ENCODE data around the gene RPL4. TPM values are rescaled to one million over a fixed set of nuclear protein-coding genes. Genes with fewer than 3 reads are reported as not detected.
"Not testable (repeated sequence)": the region's sequence is repeated elsewhere in the genome, so short reads cannot be mapped to it uniquely, and the experiment has no call there.

The RPL4 gene
- total and polyA plus RNA-seq, 3 experiments from 2014 or later: 1,182 to 4,492 (median 4,419) TPM

DNA sequence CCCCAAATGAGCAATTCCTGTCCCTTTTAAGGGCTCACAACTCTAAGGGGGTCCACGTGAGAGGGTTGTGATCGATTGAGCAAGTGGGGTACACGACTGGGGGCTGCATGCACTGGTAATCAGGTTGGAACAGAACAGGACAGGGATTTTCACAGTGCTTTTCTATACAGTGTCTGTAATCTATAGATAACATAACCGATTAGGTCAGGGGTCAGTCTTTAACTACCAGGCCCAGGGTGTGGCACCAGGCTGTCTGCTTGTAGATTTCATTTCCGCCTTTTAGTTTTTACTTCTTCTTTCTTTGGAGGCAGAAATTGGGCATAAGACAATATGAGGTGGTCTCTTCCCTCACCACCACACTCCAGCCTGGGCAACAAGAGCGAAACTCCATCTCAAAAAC lies 39.4 kb downstream of the RPL4 start:
- H3K36me3 Mint-ChIP-seq: peaks cover 0 to 31% (median 7%) of the 10 kb centered on the region in 3 donors
- CTCF ChIA-PET, POLR2A ChIA-PET: not testable (repeated sequence)

DNA sequence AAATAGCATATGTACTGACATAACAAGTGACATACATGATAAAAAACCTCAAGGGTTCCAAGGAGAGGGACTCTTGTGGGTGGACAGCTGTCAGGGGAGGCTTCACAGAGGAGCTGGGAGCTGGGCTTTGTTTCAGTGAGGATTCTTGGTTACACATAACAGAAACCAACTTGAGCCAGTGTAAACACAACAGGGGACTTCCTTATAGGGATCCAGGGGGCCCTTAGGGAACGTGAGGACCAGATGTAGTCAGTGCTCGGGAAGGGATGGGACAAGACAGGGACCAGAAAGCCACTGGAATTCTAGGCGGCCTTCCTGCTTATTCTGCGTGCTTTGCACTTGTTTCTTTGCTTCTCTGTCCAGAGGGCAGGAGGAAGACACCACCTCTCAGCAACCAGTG lies 42.0 kb downstream of the RPL4 start:
- peaks cover 0 to 40% (median 4%) of the 10 kb centered on the region in 3 donors for H3K36me3 Mint-ChIP-seq
- H3K9me3 Mint-ChIP-seq: no peaks in the 10 kb centered on the region
- no peaks in the 10 kb centered on the region for H3K9me3 ChIP-seq (ENCODE audit: low read length)
- H3K4me1 ChIP-seq (ENCODE audit: insufficient read depth, low read length): peaks cover 7% of the 10 kb centered on the region
- H3K27me3 Mint-ChIP-seq: no peaks in the 10 kb centered on the region
- CTCF ChIA-PET: no interaction called here
- POLR2A ChIA-PET: no interaction called here
- no peaks in the 10 kb centered on the region for H3K36me3 ChIP-seq (ENCODE audit: insufficient read depth, low read length)
- H3K27me3 ChIP-seq (ENCODE audit: insufficient read depth, low read length, poor library complexity, severe bottlenecking): no peaks in the 10 kb centered on the region
- no peak overlapping the region for H3K27ac Mint-ChIP-seq
- H3K4me3 ChIP-seq (ENCODE audit: low read length): no peak overlapping the region
- no peak overlapping the region for H3K4me3 Mint-ChIP-seq
- no peak overlapping the region for H3K27ac ChIP-seq (ENCODE audit: low read depth, low read length)
- no peak for DNase-seq
- H3K4me1 Mint-ChIP-seq: peaks cover 10 to 14% (median 11%) of the 10 kb centered on the region in 3 donors

More for the DNA sequence above, 39.4 kb downstream of the RPL4 start:
- not testable (repeated sequence) for H3K27me3 Mint-ChIP-seq; H3K4me3 Mint-ChIP-seq; H3K36me3 ChIP-seq (ENCODE audit: insufficient read depth, low read length); H3K27ac ChIP-seq (ENCODE audit: low read depth, low read length); DNase-seq; H3K4me3 ChIP-seq (ENCODE audit: low read length); H3K4me1 ChIP-seq (ENCODE audit: insufficient read depth, low read length); H3K27me3 ChIP-seq (ENCODE audit: insufficient read depth, low read length, poor library complexity, severe bottlenecking); H3K9me3 Mint-ChIP-seq; H3K9me3 ChIP-seq (ENCODE audit: low read length)
- peak overlapping the region in 4 of 8 donors; percentile 15 to 88 (median 45) for H3K27ac Mint-ChIP-seq
- H3K4me1 Mint-ChIP-seq: peaks cover 6 to 17% (median 10%) of the 10 kb centered on the region in 3 donors

DNA sequence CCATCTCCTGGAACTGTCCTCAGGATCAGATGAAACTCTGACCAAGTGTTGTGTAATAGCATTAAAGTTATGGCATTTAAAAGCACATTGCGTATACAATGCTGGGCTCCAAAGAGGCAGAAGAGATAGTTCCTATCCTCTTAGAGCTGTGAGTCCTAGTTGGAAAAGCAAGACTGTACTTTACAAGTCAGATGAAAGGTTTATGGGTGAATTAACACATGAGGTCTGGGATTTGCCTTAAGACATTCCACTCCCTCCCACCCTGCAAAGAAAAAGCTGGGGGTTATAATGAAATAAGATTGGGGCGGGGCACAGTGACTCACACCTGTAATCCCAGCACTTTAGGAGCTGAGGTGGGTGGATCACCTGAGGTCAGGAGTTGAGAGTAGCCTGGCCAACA lies 42.7 kb downstream of the RPL4 start:
- POLR2A ChIA-PET: no interaction called here
- peaks cover 0 to 37% (median 4%) of the 10 kb centered on the region in 3 donors for H3K36me3 Mint-ChIP-seq
- H3K36me3 ChIP-seq (ENCODE audit: insufficient read depth, low read length): no peaks in the 10 kb centered on the region

DNA sequence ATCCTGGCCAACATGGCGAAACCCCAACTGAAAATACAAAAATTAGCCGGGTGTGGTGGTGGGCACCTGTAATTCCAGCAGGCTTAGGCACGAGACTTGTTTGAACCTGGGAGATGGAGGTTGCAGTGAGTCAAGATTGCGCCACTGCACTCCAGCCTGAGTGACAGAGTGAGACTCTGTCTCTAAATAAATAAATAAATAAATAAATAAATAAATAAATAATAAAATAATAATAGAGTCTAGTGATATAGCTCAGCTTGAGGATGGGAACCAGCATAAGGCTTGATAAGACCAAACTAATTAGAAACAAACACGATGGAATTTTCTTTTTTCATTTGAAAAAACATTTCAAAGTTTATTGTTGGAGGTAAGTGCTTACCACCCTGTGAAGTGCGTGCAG lies 43.4 kb downstream of the RPL4 start:
- H3K36me3 ChIP-seq (ENCODE audit: insufficient read depth, low read length); H3K27ac Mint-ChIP-seq; POLR2A ChIA-PET; H3K4me3 ChIP-seq (ENCODE audit: low read length); DNase-seq; H3K27me3 ChIP-seq (ENCODE audit: insufficient read depth, low read length, poor library complexity, severe bottlenecking); H3K4me3 Mint-ChIP-seq; H3K27ac ChIP-seq (ENCODE audit: low read depth, low read length); H3K4me1 ChIP-seq (ENCODE audit: insufficient read depth, low read length); H3K9me3 ChIP-seq (ENCODE audit: low read length); H3K27me3 Mint-ChIP-seq; H3K9me3 Mint-ChIP-seq: not testable (repeated sequence)
- Mint-ChIP-seq H3K4me1 (peaks cover 10 to 14% (median 11%) of the 10 kb centered on the region in 3 donors), H3K36me3 (peaks cover 0 to 39% (median 4%) of the 10 kb centered on the region in 3 donors)
- CTCF ChIA-PET: interaction anchor here (1.0 kb wide), 1 partner anchor 37 kb away, joined by 3 read pairs; no protein-coding TSS in a partner anchor

More for the DNA sequence above, 42.7 kb downstream of the RPL4 start:
- H3K4me1 ChIP-seq (ENCODE audit: insufficient read depth, low read length): peaks cover 7% of the 10 kb centered on the region
- H3K27me3 Mint-ChIP-seq: no peaks in the 10 kb centered on the region
- H3K27ac Mint-ChIP-seq: peak overlapping the region in 2 of 8 donors; percentile 17 to 82
- no peak for DNase-seq
- H3K27ac ChIP-seq (ENCODE audit: low read depth, low read length): no peak overlapping the region
- H3K9me3 ChIP-seq (ENCODE audit: low read length): no peaks in the 10 kb centered on the region
- peaks cover 10 to 14% (median 11%) of the 10 kb centered on the region in 3 donors for H3K4me1 Mint-ChIP-seq
- no peak overlapping the region for H3K4me3 Mint-ChIP-seq
- H3K9me3 Mint-ChIP-seq: no peaks in the 10 kb centered on the region
- H3K4me3 ChIP-seq (ENCODE audit: low read length): no peak overlapping the region
- H3K27me3 ChIP-seq (ENCODE audit: insufficient read depth, low read length, poor library complexity, severe bottlenecking): no peaks in the 10 kb centered on the region
- CTCF ChIA-PET: no interaction called here

DNA sequence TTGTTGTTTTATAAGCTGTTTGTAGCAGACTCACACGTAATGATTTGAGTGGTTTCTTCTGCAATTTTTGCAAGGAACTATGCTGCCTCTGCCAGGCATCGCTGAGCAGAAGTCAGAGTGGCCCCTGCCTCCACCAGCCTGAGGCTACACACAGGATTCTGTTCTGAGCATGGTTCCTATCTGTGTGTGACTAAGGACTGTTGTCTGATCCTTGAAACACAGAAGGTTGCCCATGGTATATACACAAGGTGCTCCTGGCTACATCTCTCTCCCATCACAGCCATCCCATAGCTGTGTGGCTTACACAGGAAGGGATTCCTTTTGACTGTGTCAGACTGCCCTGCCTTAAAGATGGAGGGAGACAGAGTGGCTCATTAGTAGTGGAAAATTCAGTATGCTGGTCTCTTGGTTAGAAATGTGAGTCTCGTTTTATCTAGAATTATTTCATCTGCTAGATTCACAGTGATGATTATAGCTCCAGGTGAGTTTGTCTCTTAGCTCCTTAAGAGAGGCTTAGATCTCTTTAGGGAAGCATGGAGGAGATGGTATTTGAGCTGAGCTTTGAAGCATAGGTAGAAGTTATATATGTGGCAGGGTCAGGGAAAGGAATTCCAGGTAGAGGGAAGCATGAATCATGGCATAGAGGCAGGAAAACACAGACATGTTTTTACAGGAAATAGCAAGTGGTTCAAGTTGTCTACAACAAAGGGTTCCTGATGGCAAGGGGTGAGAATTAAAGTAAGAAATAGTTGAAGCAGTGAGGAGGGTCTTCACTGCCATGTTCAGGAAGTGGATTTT lies 44.6 kb downstream of the RPL4 start:
- no peaks in the 10 kb centered on the region for H3K9me3 Mint-ChIP-seq
- Histone ChIP-seq H3K4me1 (ENCODE audit: insufficient read depth, low read length) (peaks cover 7% of the 10 kb centered on the region), H3K27me3 (ENCODE audit: insufficient read depth, low read length, poor library complexity, severe bottlenecking) (no peaks in the 10 kb centered on the region), H3K27ac (ENCODE audit: low read depth, low read length) (no peak overlapping the region), H3K36me3 (ENCODE audit: insufficient read depth, low read length) (no peaks in the 10 kb centered on the region), H3K4me3 (ENCODE audit: low read length) (no peak overlapping the region), H3K9me3 (ENCODE audit: low read length) (no peaks in the 10 kb centered on the region)
- no peak overlapping the region for H3K4me3 Mint-ChIP-seq
- peaks cover 10 to 14% (median 11%) of the 10 kb centered on the region in 3 donors for H3K4me1 Mint-ChIP-seq
- ChIA-PET CTCF (interaction anchor here (1.5 kb wide), 1 partner anchor 10 kb away, joined by 3 read pairs; no protein-coding TSS in a partner anchor), POLR2A (no interaction called here)
- peaks cover 0 to 46% (median 4%) of the 10 kb centered on the region in 3 donors for H3K36me3 Mint-ChIP-seq
- peak overlapping the region in 7 of 8 donors; percentile 4 to 84 (median 64) for H3K27ac Mint-ChIP-seq
- H3K27me3 Mint-ChIP-seq: no peaks in the 10 kb centered on the region
- no peak for DNase-seq

DNA sequence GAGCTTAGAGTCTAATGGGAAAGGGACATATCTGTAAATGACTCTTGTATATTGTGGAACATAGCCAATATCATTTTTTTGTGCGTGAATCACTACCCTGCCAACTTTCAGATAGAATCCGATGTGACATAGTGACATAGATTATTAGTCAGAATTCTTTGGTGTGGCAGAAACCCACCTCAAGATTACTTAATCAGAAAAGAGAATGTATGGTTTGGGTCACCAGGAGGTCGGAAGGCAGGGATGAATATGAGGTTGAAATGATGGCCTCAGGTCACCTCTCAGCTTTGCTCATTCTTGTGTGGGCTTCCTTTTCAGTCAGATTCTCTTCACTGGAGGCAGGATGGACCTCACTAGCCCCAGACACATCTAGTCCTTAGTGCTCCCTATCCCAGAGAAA lies 48.4 kb downstream of the RPL4 start:
- Mint-ChIP-seq H3K4me1 (peaks cover 10 to 17% (median 11%) of the 10 kb centered on the region in 3 donors), H3K27me3 (no peaks in the 10 kb centered on the region), H3K36me3 (peaks cover 0 to 47% (median 0%) of the 10 kb centered on the region in 3 donors), H3K9me3 (no peaks in the 10 kb centered on the region), H3K4me3 (no peak overlapping the region), H3K27ac (peak overlapping the region in 5 of 8 donors; percentile 16 to 88 (median 49))
- H3K36me3 ChIP-seq (ENCODE audit: insufficient read depth, low read length): no peaks in the 10 kb centered on the region
- CTCF ChIA-PET: no interaction called here
- H3K27ac ChIP-seq (ENCODE audit: low read depth, low read length): no peak overlapping the region
- no peak for DNase-seq
- peaks cover 7% of the 10 kb centered on the region for H3K4me1 ChIP-seq (ENCODE audit: insufficient read depth, low read length)
- POLR2A ChIA-PET: no interaction called here
- no peaks in the 10 kb centered on the region for H3K27me3 ChIP-seq (ENCODE audit: insufficient read depth, low read length, poor library complexity, severe bottlenecking)
- H3K9me3 ChIP-seq (ENCODE audit: low read length): no peaks in the 10 kb centered on the region
- H3K4me3 ChIP-seq (ENCODE audit: low read length): no peak overlapping the region

DNA sequence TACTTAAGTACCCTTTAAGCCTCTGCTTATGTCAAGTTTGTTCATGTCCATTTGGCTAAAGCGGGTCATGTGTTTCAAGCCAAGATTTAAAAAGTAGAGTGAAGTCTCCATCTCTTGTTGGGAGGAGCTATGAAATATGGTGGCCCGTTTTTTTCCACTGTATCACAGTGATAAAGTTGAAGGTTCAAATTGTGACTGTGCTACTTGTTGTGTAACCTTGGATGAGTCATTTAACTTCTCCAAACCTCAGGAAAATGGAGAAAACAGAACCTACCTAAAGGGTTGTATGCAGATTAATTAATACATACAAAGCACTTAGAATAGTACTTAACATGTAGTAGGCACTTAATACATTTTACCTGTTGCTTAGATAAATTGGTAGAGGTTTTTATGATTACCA lies 50.5 kb downstream of the RPL4 start:
- no peak for DNase-seq
- H3K36me3 ChIP-seq (ENCODE audit: insufficient read depth, low read length): no peaks in the 10 kb centered on the region
- no peaks in the 10 kb centered on the region for H3K9me3 Mint-ChIP-seq
- peaks cover 0 to 45% (median 2%) of the 10 kb centered on the region in 3 donors for H3K36me3 Mint-ChIP-seq
- POLR2A ChIA-PET: no interaction called here
- H3K4me3 Mint-ChIP-seq: no peak overlapping the region
- no peaks in the 10 kb centered on the region for H3K27me3 ChIP-seq (ENCODE audit: insufficient read depth, low read length, poor library complexity, severe bottlenecking)
- no peaks in the 10 kb centered on the region for H3K4me1 ChIP-seq (ENCODE audit: insufficient read depth, low read length)
- H3K9me3 ChIP-seq (ENCODE audit: low read length): no peaks in the 10 kb centered on the region
- no peak overlapping the region for H3K27ac Mint-ChIP-seq
- peaks cover 0 to 7% (median 0%) of the 10 kb centered on the region in 3 donors for H3K4me1 Mint-ChIP-seq
- H3K27ac ChIP-seq (ENCODE audit: low read depth, low read length): no peak overlapping the region
- H3K27me3 Mint-ChIP-seq: no peaks in the 10 kb centered on the region
- CTCF ChIA-PET: no interaction called here
- H3K4me3 ChIP-seq (ENCODE audit: low read length): no peak overlapping the region

DNA sequence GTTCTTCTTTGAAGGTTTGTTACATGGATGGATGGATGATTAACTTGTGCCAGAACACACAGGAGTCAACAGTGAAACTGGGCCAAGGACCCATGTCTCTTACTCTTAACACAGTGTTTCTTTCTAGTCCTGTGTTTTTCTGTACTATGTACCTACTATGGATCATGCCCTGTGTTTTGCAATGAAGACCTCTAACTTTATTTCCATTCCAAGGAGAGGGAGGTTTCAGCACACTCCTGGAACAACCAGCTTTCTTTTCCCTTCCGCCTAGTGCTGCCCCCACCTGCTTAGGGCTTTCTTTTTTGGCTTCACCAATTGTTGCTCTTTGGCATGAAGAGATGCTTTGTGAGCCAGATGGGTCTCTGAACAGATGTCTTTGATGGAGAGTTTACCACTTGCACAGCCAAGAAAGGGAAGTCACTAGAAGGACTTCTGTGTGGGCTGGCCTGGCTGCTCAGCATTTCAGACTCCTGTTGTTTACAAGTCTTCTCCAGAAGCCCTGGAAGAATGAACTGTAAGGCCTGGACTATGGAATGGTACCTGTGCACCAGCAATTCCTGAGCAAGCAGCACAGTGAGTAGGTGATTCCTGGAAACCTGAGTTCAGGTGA lies 51.6 kb downstream of the RPL4 start:
- H3K4me1 ChIP-seq (ENCODE audit: insufficient read depth, low read length): no peaks in the 10 kb centered on the region
- H3K9me3 ChIP-seq (ENCODE audit: low read length): no peaks in the 10 kb centered on the region
- POLR2A ChIA-PET: no interaction called here
- H3K4me3 ChIP-seq (ENCODE audit: low read length): no peak overlapping the region
- DNase-seq: no peak
- Mint-ChIP-seq H3K9me3 (no peaks in the 10 kb centered on the region), H3K27ac (peak overlapping the region in 2 of 8 donors; percentile 7 to 22), H3K36me3 (peaks cover 2 to 46% (median 8%) of the 10 kb centered on the region in 3 donors), H3K4me1 (peaks cover 0 to 3% (median 0%) of the 10 kb centered on the region in 3 donors), H3K27me3 (no peaks in the 10 kb centered on the region), H3K4me3 (no peak overlapping the region)
- CTCF ChIA-PET: interaction anchor here (1.0 kb wide), 1 partner anchor 18 kb away, joined by 4 read pairs; no protein-coding TSS in a partner anchor
- H3K27ac ChIP-seq (ENCODE audit: low read depth, low read length): no peak overlapping the region
- H3K36me3 ChIP-seq (ENCODE audit: insufficient read depth, low read length): no peaks in the 10 kb centered on the region
- no peaks in the 10 kb centered on the region for H3K27me3 ChIP-seq (ENCODE audit: insufficient read depth, low read length, poor library complexity, severe bottlenecking)

Data from CD8-positive, alpha-beta memory T cell (primary cell).